Activated T-cell treated with anti-CD3 and anti-CD28 coated beads, Interleukin-2, amount 50 U/mL, for 48 hours (primary cell): Measurements from ENCODE around the gene B3GALT2.

ENCODE experiments used
- DNase-seq, 2 experiments: peaks; one replicate each; pipeline ENCODE4 v3.0.0-alpha.2; 2020

The B3GALT2 gene

GRCh38 chr1:193181985-193182384 is 4.4 kb downstream of the B3GALT2 start:
- DNase-seq, result no peak

GRCh38 chr1:193181536-193181935 is 4.9 kb downstream of the B3GALT2 start:
- DNase-seq, result no peak

GRCh38 chr1:193179094-193179493 is 7.3 kb downstream of the B3GALT2 start:
- no peak for DNase-seq

- DNase-seq, result no peak
Measured at GRCh38 chr1:193176788-193177187, 9.6 kb downstream of the B3GALT2 start.

- no peak for DNase-seq
Measured at GRCh38 chr1:193176113-193176512, 10.3 kb downstream of the B3GALT2 start.

GRCh38 chr1:193157360-193157759 is 29.1 kb downstream of the B3GALT2 start:
- no peak for DNase-seq

GRCh38 chr1:193156822-193157142 is 29.6 kb downstream of the B3GALT2 start:
- DNase-seq, result no peak

- no peak for DNase-seq
Measured at GRCh38 chr1:193156117-193156821, 30.1 kb downstream of the B3GALT2 start.

GRCh38 chr1:193144999-193145398 is 41.4 kb downstream of the B3GALT2 start:
- DNase-seq, result no peak

- DNase-seq, result no peak
Measured at GRCh38 chr1:193144361-193144938, 42.0 kb downstream of the B3GALT2 start.

- DNase-seq, result no peak
Measured at GRCh38 chr1:193143285-193143684, 43.1 kb downstream of the B3GALT2 start.

GRCh38 chr1:193142409-193142808 is 44.0 kb downstream of the B3GALT2 start:
- no peak for DNase-seq

- DNase-seq, result no peak
Measured at GRCh38 chr1:193141804-193142203, 44.6 kb downstream of the B3GALT2 start.

- DNase-seq, result no peak
Measured at GRCh38 chr1:193140254-193140653, 46.2 kb downstream of the B3GALT2 start.

GRCh38 chr1:193131266-193131860 is 55.0 kb downstream of the B3GALT2 start:
- no peak for DNase-seq
